ENCODE measurements around the gene L3MBTL2. TPM values are rescaled to one million over a fixed set of nuclear protein-coding genes. Genes with fewer than 3 reads are reported as not detected.

L3MBTL2 gene
- total and polyA plus RNA-seq, 4 donors: 17.1 to 32.2 (median 28.3) TPM

DNA sequence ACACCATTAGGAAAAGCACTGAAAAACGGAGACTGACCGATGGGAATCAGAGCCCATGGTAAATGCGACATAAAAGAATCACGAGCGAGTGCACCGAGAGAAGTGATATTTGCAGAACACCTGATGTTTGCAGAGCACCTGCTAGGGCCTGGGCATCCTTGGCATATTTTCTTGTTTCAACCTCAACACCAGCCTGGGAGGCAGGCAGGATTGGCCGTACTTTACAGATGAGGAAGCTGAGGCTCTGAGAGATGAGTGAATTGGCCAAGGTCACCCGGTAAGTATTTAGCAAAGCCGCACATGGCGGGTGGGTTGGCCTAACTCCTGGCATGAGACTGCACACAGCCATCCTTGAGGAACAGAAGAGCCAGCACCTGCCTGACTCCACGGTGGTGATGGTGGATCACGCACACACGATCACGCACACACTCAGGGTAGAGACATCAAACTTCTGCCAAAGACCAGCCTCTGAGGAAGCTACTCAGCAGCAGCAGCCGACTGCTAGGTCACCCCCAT lies 57.2 kb downstream of the L3MBTL2 start:
- H3K4me3 ChIP-seq (ENCODE audit: low read depth, low read length): no peak overlapping the region
- H3K27ac ChIP-seq (ENCODE audit: low read depth, low read length): no peak overlapping the region
- H3K9me3 ChIP-seq (ENCODE audit: control insufficient read depth, insufficient read depth, low read length): no peaks in the 10 kb centered on the region
- 94% methylated on average over 15 of the region's 15 CpGs for WGBS (ENCODE audit: insufficient coverage)
- no peaks in the 10 kb centered on the region for H3K4me1 ChIP-seq (ENCODE audit: control insufficient read depth, insufficient read depth, low read length)
- H3K27me3 ChIP-seq (ENCODE audit: control insufficient read depth, insufficient read depth, low read length): no peaks in the 10 kb centered on the region
- DNase-seq (ENCODE audit: low read depth in 4 of 6, low spot score in 6 of 6): no peak
- peaks cover 88% of the 10 kb centered on the region for H3K36me3 ChIP-seq (ENCODE audit: control insufficient read depth, insufficient read depth, low read length)

DNA sequence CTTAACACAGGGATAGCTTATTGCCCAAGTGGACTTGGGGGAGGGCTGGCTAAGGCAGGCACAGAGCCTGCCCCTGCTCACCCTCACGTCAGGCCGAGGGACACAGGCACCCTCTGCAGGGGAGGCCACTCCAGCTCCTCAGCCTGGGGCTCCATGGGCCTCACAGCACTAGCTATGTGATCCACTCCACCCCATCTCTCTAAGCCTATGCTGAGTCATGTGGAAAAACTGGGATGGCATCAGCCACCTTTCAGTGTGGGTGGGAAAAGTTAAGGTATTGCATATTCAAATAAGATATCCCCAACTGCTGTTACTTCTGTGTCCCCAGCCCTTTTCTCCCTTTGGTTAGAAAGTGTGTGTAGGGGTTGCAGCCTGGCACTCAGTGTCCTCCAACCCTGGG lies 58.6 kb downstream of the L3MBTL2 start:
- Histone ChIP-seq H3K27me3 (ENCODE audit: control insufficient read depth, insufficient read depth, low read length) (no peaks in the 10 kb centered on the region), H3K27ac (ENCODE audit: low read depth, low read length) (no peak overlapping the region), H3K36me3 (ENCODE audit: control insufficient read depth, insufficient read depth, low read length) (peaks cover 88% of the 10 kb centered on the region), H3K9me3 (ENCODE audit: control insufficient read depth, insufficient read depth, low read length) (no peaks in the 10 kb centered on the region), H3K4me3 (ENCODE audit: low read depth, low read length) (no peak overlapping the region), H3K4me1 (ENCODE audit: control insufficient read depth, insufficient read depth, low read length) (no peaks in the 10 kb centered on the region)
- no peak for DNase-seq (ENCODE audit: low read depth in 4 of 6, low spot score in 6 of 6)
- 80% methylated on average over 2 of the region's 2 CpGs for WGBS (ENCODE audit: insufficient coverage)

DNA sequence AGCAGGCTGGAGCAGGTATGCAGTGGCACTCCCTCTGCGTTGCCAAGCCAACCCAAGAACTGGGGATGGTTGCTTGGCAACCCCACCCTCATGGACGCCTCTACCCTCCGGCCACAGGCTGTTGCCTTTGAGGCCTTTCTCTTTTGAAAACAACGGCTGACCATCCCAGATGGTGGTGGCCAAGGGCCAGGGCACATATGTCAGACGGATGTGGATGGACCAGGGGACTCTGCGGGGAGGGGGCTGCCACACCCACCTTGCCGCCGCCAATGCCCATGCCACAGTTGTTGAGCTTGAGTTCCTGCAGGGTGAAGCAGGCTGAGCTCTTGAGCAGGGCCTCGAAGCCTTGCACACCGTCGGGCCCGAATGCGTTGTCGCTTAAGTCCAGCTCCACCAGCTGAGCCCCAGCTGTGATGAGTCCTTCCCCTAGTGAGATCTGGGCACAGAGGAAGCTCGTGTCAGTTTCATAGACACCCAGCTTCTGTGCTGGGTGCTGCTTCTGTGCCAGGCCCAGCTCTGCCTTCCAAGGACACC lies 59.4 kb downstream of the L3MBTL2 start:
- no peak for DNase-seq (ENCODE audit: low read depth in 4 of 6, low spot score in 6 of 6)
- Histone ChIP-seq H3K27me3 (ENCODE audit: control insufficient read depth, insufficient read depth, low read length) (no peaks in the 10 kb centered on the region), H3K36me3 (ENCODE audit: control insufficient read depth, insufficient read depth, low read length) (peaks cover 91% of the 10 kb centered on the region), H3K27ac (ENCODE audit: low read depth, low read length) (no peak overlapping the region), H3K4me3 (ENCODE audit: low read depth, low read length) (no peak overlapping the region), H3K9me3 (ENCODE audit: control insufficient read depth, insufficient read depth, low read length) (no peaks in the 10 kb centered on the region), H3K4me1 (ENCODE audit: control insufficient read depth, insufficient read depth, low read length) (no peaks in the 10 kb centered on the region)
- 76% methylated on average over 15 of the region's 15 CpGs for WGBS (ENCODE audit: insufficient coverage)

DNA sequence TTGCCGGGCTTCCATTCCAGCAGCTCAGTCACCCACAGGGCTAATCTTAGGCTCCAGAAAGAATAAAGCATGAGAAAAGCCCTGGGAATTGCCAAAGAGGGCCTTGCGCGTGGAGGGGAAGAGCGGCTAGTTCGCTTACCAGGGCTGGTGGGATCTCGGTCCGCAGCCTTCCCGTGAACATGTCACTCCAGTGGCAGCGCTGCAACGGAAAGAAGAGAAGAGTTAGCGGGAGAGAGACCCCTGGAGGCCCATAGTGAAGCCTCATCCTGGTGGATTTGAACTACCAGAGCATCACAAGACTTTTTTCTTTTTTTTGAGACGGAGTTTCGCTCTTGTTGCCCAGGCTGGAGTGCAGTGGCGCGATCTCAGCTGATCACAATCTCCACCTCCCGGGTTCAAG lies 62.8 kb downstream of the L3MBTL2 start:
- H3K4me3 ChIP-seq (ENCODE audit: low read depth, low read length): no peak overlapping the region
- no peaks in the 10 kb centered on the region for H3K27me3 ChIP-seq (ENCODE audit: control insufficient read depth, insufficient read depth, low read length)
- H3K27ac ChIP-seq (ENCODE audit: low read depth, low read length): no peak overlapping the region
- DNase-seq (ENCODE audit: low read depth in 4 of 6, low spot score in 6 of 6): no peak
- no peaks in the 10 kb centered on the region for H3K4me1 ChIP-seq (ENCODE audit: control insufficient read depth, insufficient read depth, low read length)
- peaks cover 92% of the 10 kb centered on the region for H3K36me3 ChIP-seq (ENCODE audit: control insufficient read depth, insufficient read depth, low read length)
- WGBS (ENCODE audit: insufficient coverage): 95% methylated on average over 15 of the region's 16 CpGs
- H3K9me3 ChIP-seq (ENCODE audit: control insufficient read depth, insufficient read depth, low read length): no peaks in the 10 kb centered on the region

DNA sequence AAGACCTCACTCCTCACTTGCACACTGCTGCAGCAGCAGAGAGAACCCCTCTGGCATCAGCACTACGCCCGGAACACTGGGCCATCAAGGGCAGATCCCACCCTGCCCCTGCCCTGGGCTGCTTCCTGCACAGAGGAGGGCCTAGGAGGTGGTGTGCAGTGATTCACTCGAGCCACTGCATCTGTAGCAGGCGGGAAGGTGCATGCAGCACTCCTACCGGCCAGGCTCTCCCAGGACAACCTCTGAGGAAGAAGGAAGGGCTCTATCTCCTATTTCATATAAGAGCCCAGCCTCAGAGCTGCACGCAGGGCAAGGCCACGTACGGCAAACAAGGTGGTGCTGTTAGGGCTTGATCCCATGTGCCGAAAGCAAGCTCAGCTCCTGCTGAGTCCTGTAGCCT lies 66.7 kb downstream of the L3MBTL2 start:
- H3K27me3 ChIP-seq (ENCODE audit: control insufficient read depth, insufficient read depth, low read length): no peaks in the 10 kb centered on the region
- H3K9me3 ChIP-seq (ENCODE audit: control insufficient read depth, insufficient read depth, low read length): no peaks in the 10 kb centered on the region
- peaks cover 93% of the 10 kb centered on the region for H3K36me3 ChIP-seq (ENCODE audit: control insufficient read depth, insufficient read depth, low read length)
- DNase-seq (ENCODE audit: low read depth in 4 of 6, low spot score in 6 of 6): no peak
- 98% methylated on average over 8 of the region's 9 CpGs for WGBS (ENCODE audit: insufficient coverage)
- no peaks in the 10 kb centered on the region for H3K4me1 ChIP-seq (ENCODE audit: control insufficient read depth, insufficient read depth, low read length)
- H3K4me3 ChIP-seq (ENCODE audit: low read depth, low read length): no peak overlapping the region
- H3K27ac ChIP-seq (ENCODE audit: low read depth, low read length): no peak overlapping the region

DNA sequence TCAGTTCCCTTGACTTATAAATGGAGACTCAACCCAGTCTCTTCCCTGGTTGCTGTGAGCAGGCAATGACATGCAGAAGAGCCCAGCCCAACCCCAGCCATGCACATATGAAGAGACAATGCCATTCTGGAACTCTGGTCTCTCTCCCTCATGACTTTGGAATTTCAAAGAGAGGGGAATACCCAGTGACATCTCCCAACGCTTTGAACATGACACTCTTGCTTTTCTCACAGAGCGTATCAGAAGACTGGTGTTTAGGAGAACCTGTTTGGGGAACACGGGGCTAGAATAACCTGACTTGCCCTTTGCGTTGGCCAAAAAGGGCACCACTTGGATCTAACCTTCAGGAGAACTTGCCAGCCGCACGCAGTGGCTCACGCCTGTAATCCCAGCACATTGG lies 68.0 kb downstream of the L3MBTL2 start:
- H3K4me3 ChIP-seq (ENCODE audit: low read depth, low read length): no peak overlapping the region
- WGBS (ENCODE audit: insufficient coverage): 95% methylated on average over 7 of the region's 7 CpGs
- peaks cover 95% of the 10 kb centered on the region for H3K36me3 ChIP-seq (ENCODE audit: control insufficient read depth, insufficient read depth, low read length)
- no peak overlapping the region for H3K27ac ChIP-seq (ENCODE audit: low read depth, low read length)
- no peaks in the 10 kb centered on the region for H3K9me3 ChIP-seq (ENCODE audit: control insufficient read depth, insufficient read depth, low read length)
- no peaks in the 10 kb centered on the region for H3K27me3 ChIP-seq (ENCODE audit: control insufficient read depth, insufficient read depth, low read length)
- DNase-seq (ENCODE audit: low read depth in 4 of 6, low spot score in 6 of 6): no peak
- H3K4me1 ChIP-seq (ENCODE audit: control insufficient read depth, insufficient read depth, low read length): no peaks in the 10 kb centered on the region

DNA sequence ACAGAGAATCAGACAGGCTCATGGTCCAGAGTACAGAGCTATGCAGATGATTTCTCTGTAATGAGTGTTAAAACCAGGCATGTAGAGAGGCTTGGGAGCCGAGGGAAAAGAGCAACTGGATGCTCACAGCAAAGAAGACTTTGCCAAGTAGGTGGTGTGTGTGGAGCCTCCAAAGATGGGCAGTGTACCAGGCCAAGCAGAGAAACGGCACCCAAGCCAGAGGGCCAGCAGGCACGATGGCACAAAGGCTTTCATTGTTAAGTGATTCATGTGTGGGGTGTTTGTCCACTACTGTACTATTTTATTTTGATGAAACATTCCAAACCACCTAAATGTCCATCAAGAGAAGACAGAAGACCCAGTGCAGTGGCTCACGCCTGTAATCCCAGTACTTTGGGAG lies 69.7 kb downstream of the L3MBTL2 start:
- Histone ChIP-seq H3K9me3 (ENCODE audit: control insufficient read depth, insufficient read depth, low read length) (no peaks in the 10 kb centered on the region), H3K27ac (ENCODE audit: low read depth, low read length) (no peak overlapping the region), H3K4me3 (ENCODE audit: low read depth, low read length) (no peak overlapping the region), H3K27me3 (ENCODE audit: control insufficient read depth, insufficient read depth, low read length) (no peaks in the 10 kb centered on the region), H3K36me3 (ENCODE audit: control insufficient read depth, insufficient read depth, low read length) (peaks cover 93% of the 10 kb centered on the region), H3K4me1 (ENCODE audit: control insufficient read depth, insufficient read depth, low read length) (no peaks in the 10 kb centered on the region)
- no peak for DNase-seq (ENCODE audit: low read depth in 4 of 6, low spot score in 6 of 6)
- WGBS (ENCODE audit: insufficient coverage): 80% methylated on average over 1 of the region's 4 CpGs

DNA sequence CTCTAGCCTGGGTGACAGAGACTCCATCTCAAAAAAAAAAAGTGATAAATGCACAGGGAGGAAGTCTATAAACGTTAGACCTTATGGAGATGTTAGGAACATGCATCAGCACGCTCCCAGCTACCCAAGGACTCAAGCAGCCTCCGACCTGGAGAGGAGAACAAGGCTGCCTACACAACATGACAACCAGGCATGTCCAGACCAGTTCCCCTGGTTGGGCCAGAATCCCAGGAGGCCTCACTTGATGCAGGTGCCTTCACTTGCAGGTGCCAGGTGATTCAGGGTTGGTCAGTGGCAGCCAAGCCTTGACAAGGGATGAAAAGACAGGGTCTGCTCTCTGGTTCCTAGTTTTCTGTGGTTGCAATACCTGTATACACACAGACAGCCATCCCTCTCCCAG lies 75.0 kb downstream of the L3MBTL2 start:
- peaks cover 83% of the 10 kb centered on the region for H3K36me3 ChIP-seq (ENCODE audit: control insufficient read depth, insufficient read depth, low read length)

DNA sequence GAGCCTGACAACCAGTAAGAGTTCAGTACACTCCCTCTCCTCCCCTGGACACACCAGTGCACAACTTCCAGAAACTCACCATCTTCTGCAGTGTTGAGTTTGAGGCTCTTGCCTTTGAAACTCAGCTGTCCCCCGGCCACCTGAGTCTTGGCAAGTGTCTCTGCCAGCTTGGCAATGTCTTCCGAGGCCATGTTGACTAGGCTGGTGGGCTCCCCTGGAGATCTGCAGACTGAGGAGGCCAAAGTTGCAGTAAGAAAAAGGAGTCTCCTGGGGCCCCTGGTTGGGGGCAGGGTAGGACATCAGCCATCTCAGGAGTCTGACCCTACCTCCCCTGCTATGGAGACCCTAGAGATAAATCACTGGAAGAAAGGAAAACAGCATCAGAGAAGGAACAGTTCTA lies 75.7 kb downstream of the L3MBTL2 start:
- Histone ChIP-seq H3K9me3 (ENCODE audit: control insufficient read depth, insufficient read depth, low read length) (no peaks in the 10 kb centered on the region), H3K4me1 (ENCODE audit: control insufficient read depth, insufficient read depth, low read length) (peaks cover 14% of the 10 kb centered on the region), H3K4me3 (ENCODE audit: low read depth, low read length) (no peak overlapping the region), H3K36me3 (ENCODE audit: control insufficient read depth, insufficient read depth, low read length) (peaks cover 75% of the 10 kb centered on the region), H3K27ac (ENCODE audit: low read depth, low read length) (no peak overlapping the region), H3K27me3 (ENCODE audit: control insufficient read depth, insufficient read depth, low read length) (no peaks in the 10 kb centered on the region)
- no peak for DNase-seq (ENCODE audit: low read depth in 4 of 6, low spot score in 6 of 6)
- WGBS (ENCODE audit: insufficient coverage): 94% methylated on average over 2 of the region's 2 CpGs

More for the DNA sequence above, 75.0 kb downstream of the L3MBTL2 start:
- H3K4me1 ChIP-seq (ENCODE audit: control insufficient read depth, insufficient read depth, low read length): peaks cover 6% of the 10 kb centered on the region
- H3K27me3 ChIP-seq (ENCODE audit: control insufficient read depth, insufficient read depth, low read length): no peaks in the 10 kb centered on the region
- H3K9me3 ChIP-seq (ENCODE audit: control insufficient read depth, insufficient read depth, low read length): no peaks in the 10 kb centered on the region
- H3K27ac ChIP-seq (ENCODE audit: low read depth, low read length): no peak overlapping the region
- no peak overlapping the region for H3K4me3 ChIP-seq (ENCODE audit: low read depth, low read length)
- WGBS (ENCODE audit: insufficient coverage): 97% methylated on average over 3 of the region's 3 CpGs
- no peak for DNase-seq (ENCODE audit: low read depth in 4 of 6, low spot score in 6 of 6)

All from spinal cord (tissue), 10 donors.